Measurements from ENCODE around the gene USH1G. TPM values are rescaled to one million over a fixed set of nuclear protein-coding genes. Genes with fewer than 3 reads are reported as not detected.

Gene USH1G
- total and polyA plus RNA-seq, 2 of the 13 experiments (the other 11 are each of a cell fraction or from before 2014, with no cell fraction given): 0.04 TPM; not detected in 1

- TF ChIP-seq PBX3 (CRISPR knock-in tag; IDR thresholded peaks at IDR 0.05; ENCODE audit: borderline replicate concordance) (no peak), BORCS8-MEF2B (CRISPR knock-in tag; IDR thresholded peaks at IDR 0.05) (0 out of 2 replicates have a peak, but pooled peaks have one; percentile 13), SIN3B (IDR thresholded peaks at IDR 0.05; ENCODE audit: low read length) (no peak), ZNF724P (CRISPR knock-in tag; IDR thresholded peaks at IDR 0.05; ENCODE audit: borderline replicate concordance) (no peak; the same call in 1 of the 2 replicates), ZNF720 (CRISPR knock-in tag; IDR thresholded peaks at IDR 0.05) (no peak), ZNF296 (CRISPR knock-in tag; conservative IDR thresholded peaks at IDR 0.05) (no peak), ZNF280D (CRISPR knock-in tag; IDR thresholded peaks at IDR 0.05) (peak; percentile 76; the same call in 1 of the 2 replicates), SNAI1 (CRISPR knock-in tag; IDR thresholded peaks at IDR 0.05; ENCODE audit: borderline replicate concordance) (peak; percentile 38; the same call in 1 of the 2 replicates), ZHX1 (CRISPR knock-in tag; IDR thresholded peaks at IDR 0.05; ENCODE audit: low read depth) (0 out of 2 replicates have a peak, but pooled peaks have one; percentile 42), E2F5 (CRISPR knock-in tag; conservative IDR thresholded peaks at IDR 0.05) (no peak), ZNF737 (CRISPR knock-in tag; IDR thresholded peaks at IDR 0.05; ENCODE audit: borderline replicate concordance) (no peak), ZNF761 (CRISPR knock-in tag; conservative IDR thresholded peaks at IDR 0.05) (no peak), RAD21 (CRISPR knock-in tag; IDR thresholded peaks at IDR 0.05) (peak; percentile 15; the same call in 1 of the 2 replicates), ZFX (CRISPR knock-in tag; IDR thresholded peaks at IDR 0.05; ENCODE audit: low read depth) (no peak), EP300 (IDR thresholded peaks at IDR 0.05; ENCODE audit: low read depth in 2 of 2, low read length in 2 of 2) (no peak), EP300 (CRISPR knock-in tag; IDR thresholded peaks at IDR 0.05; ENCODE audit: borderline replicate concordance) (no peak), MYPOP (CRISPR knock-in tag; IDR thresholded peaks at IDR 0.05) (0 out of 2 replicates have a peak, but pooled peaks have one; percentile 24), YY1 (IDR thresholded peaks at IDR 0.05; ENCODE audit: insufficient read depth, insufficient replicate concordance, low read depth, low read length) (no peak), BRCA1 (CRISPR knock-in tag; IDR thresholded peaks at IDR 0.05) (0 out of 2 replicates have a peak, but pooled peaks have one; percentile 39)
These were observed 49.3 kb upstream of the USH1G start, which contains the start of gene HID1 (continued) for GRCh38 chr17:74972107-74972972.

All from HepG2 (cell line).